Subcutaneous abdominal adipose tissue (tissue), 5 donors: ENCODE data around the gene GSTO2.

ENCODE experiments used
- H3K27ac ChIP-seq: one replicate; pipeline ENCODE4 v1.7.0; 2013; ENCODE audit warnings: low read depth, mild to moderate bottlenecking, inconsistent platforms, low read length, moderate library complexity
- H3K27me3 ChIP-seq, 5 donors: one replicate each; pipeline ENCODE4 v1.7.0; 2013; ENCODE audit warnings: low read length in 5 of 5, inconsistent platforms in 1 of 5; ENCODE audit not compliant: control insufficient read depth in 5 of 5, insufficient read depth in 4 of 5
- H3K36me3 ChIP-seq, 5 donors: one replicate each; pipeline ENCODE4 v1.7.0; 2013; ENCODE audit warnings: low read length in 5 of 5; ENCODE audit not compliant: control insufficient read depth in 5 of 5, insufficient read depth in 5 of 5
- H3K4me1 ChIP-seq, 5 donors: one replicate each; pipeline ENCODE4 v1.7.0; 2013; ENCODE audit warnings: low read length in 5 of 5, mild to moderate bottlenecking in 3 of 5, moderate library complexity in 1 of 5; ENCODE audit not compliant: control insufficient read depth in 5 of 5, insufficient read depth in 5 of 5
- H3K4me3 ChIP-seq, 5 donors: one replicate each; pipeline ENCODE4 v1.7.0; 2013; ENCODE audit warnings: low read length in 5 of 5, low read depth in 1 of 5
- H3K9ac ChIP-seq, 5 donors: one replicate each; pipeline ENCODE4 v1.7.0; 2013; ENCODE audit warnings: low read length in 5 of 5, mild to moderate bottlenecking in 4 of 5, moderate library complexity in 3 of 5
- H3K9me3 ChIP-seq, 5 donors: one replicate each; pipeline ENCODE4 v1.7.0; 2013; ENCODE audit warnings: low read length in 5 of 5; ENCODE audit not compliant: control insufficient read depth in 5 of 5
- donor health status: healthy.
- donor health status: healthy.
- donor health status: healthy.
- donor health status: healthy.
- donor health status: healthy.

The GSTO2 gene

DNA sequence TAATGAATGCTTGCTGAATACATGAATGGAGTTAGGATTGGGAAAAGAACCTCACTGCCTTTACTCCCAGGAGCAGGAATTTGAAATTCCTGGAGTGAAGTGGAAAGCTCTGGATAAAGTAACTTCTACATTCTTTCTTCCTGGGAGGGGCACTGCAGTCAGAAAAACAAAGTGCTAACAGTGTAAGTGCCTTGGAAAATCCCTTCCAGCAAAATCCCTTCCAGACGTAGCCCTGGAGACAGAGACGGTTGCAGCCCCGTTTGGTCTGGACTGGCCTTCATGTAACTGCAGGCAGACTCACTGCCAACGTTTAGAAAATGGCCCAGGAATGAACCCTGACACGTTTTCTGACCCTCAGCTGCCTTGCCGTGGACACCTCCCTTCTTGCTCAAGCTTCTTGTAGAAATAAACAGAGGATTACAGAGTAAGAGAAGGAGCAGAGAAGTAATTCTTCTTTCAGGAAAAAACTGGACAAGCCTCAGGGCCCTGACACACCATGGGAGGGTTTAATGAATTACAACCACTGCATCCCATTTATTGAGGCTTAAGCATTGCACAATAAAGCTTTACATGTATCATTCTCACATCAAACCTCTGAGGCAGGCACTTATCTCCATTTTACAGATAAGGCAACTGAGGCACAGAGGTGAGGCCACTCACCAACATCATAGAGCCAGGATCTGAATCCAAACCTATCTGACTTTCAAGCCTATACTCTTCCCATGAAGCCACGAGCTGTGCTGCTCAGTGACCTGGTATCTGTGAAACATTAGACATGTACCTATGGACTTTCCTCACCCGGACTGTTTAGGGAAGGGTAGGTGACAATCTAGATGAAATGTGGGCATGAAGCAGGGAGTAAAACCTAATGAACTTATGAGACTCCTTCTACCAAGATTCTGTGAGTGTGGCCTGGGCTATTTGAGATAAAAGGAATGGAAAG, 61.5 kb downstream of the GSTO2 start:
- Histone ChIP-seq H3K9me3 (no peaks in the 10 kb centered on the region), H3K4me3 (peak overlapping the region; percentile 5 to 40 (median 33)), H3K27me3 (no peaks in the 10 kb centered on the region), H3K4me1 (peaks cover 45 to 99% (median 75%) of the 10 kb centered on the region in 5 donors), H3K36me3 (peaks cover 0 to 4% (median 0%) of the 10 kb centered on the region in 5 donors), H3K27ac (peak overlapping the region; percentile 94), H3K9ac (peak overlapping the region; percentile 36 to 91 (median 62))

DNA sequence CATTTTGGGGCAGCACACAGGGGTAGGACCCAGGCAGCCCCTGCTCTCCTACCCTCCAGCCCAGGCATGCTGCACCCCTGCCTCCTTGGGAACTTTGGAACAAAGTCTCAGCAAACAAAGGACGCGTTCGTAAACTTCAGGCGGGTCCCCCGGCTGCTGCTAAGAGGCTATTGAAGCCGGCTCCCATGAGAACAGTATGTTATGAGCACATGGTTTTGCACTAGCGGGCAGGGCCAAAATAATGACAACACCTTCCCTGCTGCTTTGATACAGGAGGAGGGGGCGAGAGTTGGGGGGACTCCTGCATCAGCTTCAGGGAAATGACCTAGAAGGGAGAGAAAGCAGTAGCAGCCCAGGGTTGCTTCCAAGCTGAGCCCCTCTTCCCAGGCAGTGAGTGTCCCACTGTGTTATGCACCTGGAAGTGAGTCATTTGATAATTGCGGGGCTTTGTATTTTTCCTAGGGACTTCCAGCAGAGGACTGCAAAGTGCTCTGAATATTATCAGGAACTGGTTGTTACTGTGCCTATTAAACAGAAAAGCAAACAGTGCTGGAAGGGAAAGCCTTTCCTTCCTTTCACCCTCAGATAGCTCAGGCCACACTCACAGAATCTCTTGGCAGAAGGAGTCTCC, 62.3 kb downstream of the GSTO2 start:
- peaks cover 48 to 99% (median 74%) of the 10 kb centered on the region in 5 donors for H3K4me1 ChIP-seq
- H3K9ac ChIP-seq, result peak overlapping the region; percentile 36 to 91 (median 42)

DNA sequence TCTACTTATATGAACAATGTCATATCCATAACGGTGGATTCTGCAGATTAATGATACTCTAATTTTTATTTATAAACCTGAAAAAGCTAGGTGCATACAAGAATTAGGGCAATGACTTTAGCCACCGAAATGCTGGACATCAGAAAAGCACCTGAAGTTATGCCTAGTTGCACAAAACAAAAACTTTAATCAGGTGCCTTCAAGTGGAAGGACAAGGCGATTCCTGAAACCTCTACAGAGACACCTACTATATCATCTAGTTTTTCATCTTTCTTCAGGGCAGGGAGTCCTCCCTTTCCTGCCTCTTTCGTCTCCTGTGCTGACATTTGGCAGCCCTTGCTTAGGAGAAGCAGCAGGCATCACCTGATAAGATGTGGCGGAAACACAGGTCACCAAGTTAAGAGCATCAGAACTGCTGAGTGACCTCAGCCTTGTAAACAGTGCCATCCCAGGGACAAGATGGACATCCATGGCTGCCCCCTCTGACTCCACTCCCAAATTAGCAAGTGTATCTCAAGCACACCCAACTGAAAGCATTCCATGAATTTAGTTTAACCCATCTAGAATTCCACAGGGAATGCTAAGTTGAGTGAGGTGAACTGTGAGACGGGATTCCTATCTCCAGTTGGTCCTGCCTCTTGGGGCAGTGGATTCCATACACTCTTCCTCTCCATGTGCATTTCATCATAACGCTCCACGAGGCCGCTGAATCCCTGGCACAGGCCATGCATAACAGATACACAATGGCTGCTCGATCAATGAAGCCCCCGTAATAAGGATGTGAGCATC, 63.5 kb downstream of the GSTO2 start:
- Histone ChIP-seq H3K4me1 (peaks cover 44 to 98% (median 74%) of the 10 kb centered on the region in 5 donors), H3K27ac (peak overlapping the region; percentile 94), H3K36me3 (peaks cover 0 to 4% (median 0%) of the 10 kb centered on the region in 5 donors), H3K27me3 (no peaks in the 10 kb centered on the region), H3K9me3 (no peaks in the 10 kb centered on the region), H3K9ac (no peak overlapping the region), H3K4me3 (no peak overlapping the region)

More for the DNA sequence above, 62.3 kb downstream of the GSTO2 start:
- H3K27me3 ChIP-seq, result no peaks in the 10 kb centered on the region
- H3K9me3 ChIP-seq, result no peaks in the 10 kb centered on the region
- peaks cover 0 to 4% (median 0%) of the 10 kb centered on the region in 5 donors for H3K36me3 ChIP-seq
- H3K4me3 ChIP-seq, result peak overlapping the region in 3 of 5 donors; percentile 5 to 36 (median 33)
- peak overlapping the region; percentile 94 for H3K27ac ChIP-seq

- Histone ChIP-seq H3K27me3 (no peaks in the 10 kb centered on the region), H3K9ac (no peak overlapping the region), H3K4me3 (no peak overlapping the region), H3K9me3 (no peaks in the 10 kb centered on the region), H3K4me1 (peaks cover 37 to 97% (median 71%) of the 10 kb centered on the region in 5 donors), H3K27ac (peak overlapping the region; percentile 94), H3K36me3 (peaks cover 0 to 4% (median 0%) of the 10 kb centered on the region in 5 donors)
These were observed 64.2 kb downstream of the GSTO2 start for GRCh38 chr10:104333032-104333727.

GRCh38 chr10:104333728-104334373, 64.9 kb downstream of the GSTO2 start:
- peaks cover 0 to 4% (median 0%) of the 10 kb centered on the region in 5 donors for H3K36me3 ChIP-seq
- H3K4me3 ChIP-seq, result no peak overlapping the region
- no peaks in the 10 kb centered on the region for H3K9me3 ChIP-seq
- H3K27ac ChIP-seq, result peak overlapping the region; percentile 94
- peaks cover 31 to 92% (median 64%) of the 10 kb centered on the region in 5 donors for H3K4me1 ChIP-seq
- no peak overlapping the region for H3K9ac ChIP-seq
- no peaks in the 10 kb centered on the region for H3K27me3 ChIP-seq

DNA sequence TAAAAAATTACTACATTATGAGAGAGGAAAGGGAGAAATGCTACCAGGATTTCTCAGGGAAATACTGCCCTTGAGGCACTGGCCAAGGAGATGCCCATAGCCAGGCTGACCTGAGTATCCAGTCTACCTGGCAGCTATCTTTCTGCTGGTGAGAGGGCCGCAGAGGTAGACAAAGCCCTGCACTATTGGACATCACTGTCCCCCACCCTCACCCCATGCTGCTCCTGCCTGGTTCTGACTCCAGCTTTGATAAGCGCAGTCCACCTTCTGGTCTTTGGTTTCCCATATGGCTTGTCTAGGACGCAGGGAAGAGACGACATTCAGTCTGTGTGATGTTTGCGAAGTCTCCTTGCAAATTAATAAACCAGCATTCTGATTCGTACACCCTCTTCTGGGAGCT, 65.6 kb downstream of the GSTO2 start:
- no peak overlapping the region for H3K9ac ChIP-seq
- H3K4me1 ChIP-seq, result peaks cover 24 to 92% (median 63%) of the 10 kb centered on the region in 5 donors
- no peak overlapping the region for H3K4me3 ChIP-seq
- no peaks in the 10 kb centered on the region for H3K9me3 ChIP-seq
- H3K27ac ChIP-seq, result no peak overlapping the region
- H3K27me3 ChIP-seq, result no peaks in the 10 kb centered on the region
- peaks cover 0 to 4% (median 0%) of the 10 kb centered on the region in 5 donors for H3K36me3 ChIP-seq

DNA sequence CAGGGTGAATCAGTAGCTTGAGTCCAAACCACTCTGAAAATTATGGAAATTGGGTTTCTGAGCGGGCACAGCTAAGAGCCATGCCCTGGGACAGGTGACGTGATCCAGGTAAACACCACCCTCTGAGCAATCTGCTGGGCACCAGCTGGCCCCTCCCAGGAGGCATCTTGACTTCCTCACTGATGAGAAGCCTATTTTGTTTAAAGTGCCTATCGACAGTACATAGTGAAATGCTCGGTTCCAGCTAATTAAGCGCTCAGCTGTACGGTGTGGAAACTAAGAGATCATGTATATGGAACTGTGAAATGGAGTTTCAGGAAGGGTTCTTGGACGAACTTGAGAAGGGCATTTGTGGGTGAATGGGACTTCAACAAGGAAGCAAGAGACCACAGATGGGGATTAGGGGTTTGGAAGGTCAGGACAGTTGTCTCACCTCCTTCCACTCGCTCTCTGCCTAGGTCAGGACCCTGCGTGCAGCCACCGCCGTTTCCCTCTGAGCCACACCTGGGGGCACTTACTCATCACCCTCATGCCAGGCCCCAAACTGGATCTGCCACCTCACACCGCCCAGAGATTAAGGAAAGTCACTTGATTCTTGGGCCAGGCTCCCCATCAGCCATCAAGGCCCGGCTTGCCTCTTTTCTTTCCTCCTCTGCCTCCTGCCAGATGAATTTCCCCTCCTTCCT, 66.1 kb downstream of the GSTO2 start:
- no peaks in the 10 kb centered on the region for H3K27me3 ChIP-seq
- no peaks in the 10 kb centered on the region for H3K9me3 ChIP-seq
- peak overlapping the region; percentile 52 for H3K27ac ChIP-seq
- H3K4me1 ChIP-seq, result peaks cover 23 to 92% (median 63%) of the 10 kb centered on the region in 5 donors
- peaks cover 0 to 4% (median 0%) of the 10 kb centered on the region in 5 donors for H3K36me3 ChIP-seq
- H3K4me3 ChIP-seq, result peak overlapping the region in 1 of 5 donors; percentile 23
- H3K9ac ChIP-seq, result no peak overlapping the region

DNA sequence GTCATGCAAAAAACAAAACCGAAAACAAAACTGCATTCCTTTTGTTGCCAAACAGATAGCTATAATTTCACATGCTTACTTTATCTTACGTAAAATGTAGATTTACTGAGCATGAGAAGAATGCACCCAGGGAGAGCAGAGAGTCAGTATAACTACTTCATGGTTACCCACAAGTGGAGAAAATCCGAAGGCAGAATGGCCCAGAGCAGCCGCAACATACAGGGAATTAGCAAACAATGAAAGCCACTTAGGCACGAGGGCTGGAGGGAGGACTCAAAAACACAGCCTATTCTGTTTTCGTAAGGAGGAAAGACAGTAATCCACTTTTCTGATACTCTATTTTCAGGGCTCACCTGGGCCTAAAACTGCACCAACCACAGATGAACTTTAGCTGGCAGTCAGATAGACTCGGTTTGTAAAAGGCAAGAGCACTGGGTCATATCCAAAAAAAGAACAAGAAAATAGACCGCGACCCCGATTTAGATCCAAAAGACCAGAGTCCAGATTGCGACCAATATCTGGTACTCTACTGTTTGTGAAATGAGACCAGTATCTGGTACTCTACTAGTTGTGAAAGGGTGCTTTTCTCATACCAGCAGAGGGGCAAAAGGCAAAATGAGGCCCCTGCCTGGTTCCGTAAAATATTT, 68.0 kb downstream of the GSTO2 start:
- H3K4me3 ChIP-seq, result peak overlapping the region; percentile 73 to 95 (median 87)
- peak overlapping the region; percentile 17 to 93 (median 90) for H3K9ac ChIP-seq
- H3K36me3 ChIP-seq, result peaks cover 0 to 4% (median 0%) of the 10 kb centered on the region in 5 donors
- H3K27ac ChIP-seq, result peak overlapping the region; percentile 81
- H3K27me3 ChIP-seq, result no peaks in the 10 kb centered on the region
- peaks cover 9 to 81% (median 48%) of the 10 kb centered on the region in 5 donors for H3K4me1 ChIP-seq
- H3K9me3 ChIP-seq, result no peaks in the 10 kb centered on the region
